HEK293T (cell line): Measurements from ENCODE around the gene DNLZ.

ENCODE experiments used
- CTCF ChIA-PET: fragments of 350-600 bp; formaldehyde crosslinking; extraction: SDS; loops from one replicate; lab custom pipeline; 2021; ENCODE audit warnings: antibody characterized with exemption, inconsistent platforms; lab: Yijun Ruan, JAX
- POLR2A ChIA-PET: fragments of 350-600 bp; formaldehyde crosslinking; extraction: SDS; loops from one replicate; lab custom pipeline; 2020; ENCODE audit warnings: antibody characterized with exemption, inconsistent platforms; lab: Yijun Ruan, JAX
- DNase-seq: peaks from one replicate; pipeline ENCODE4 v3.0.0; 2012; ENCODE audit warnings: mixed read lengths; ENCODE audit errors: extremely low spot score
- ARNT ChIP-seq: fragments of 450-650 bp; IDR thresholded peaks from 2 replicates; pipeline ENCODE4 v1.6.1; 2017; ENCODE audit warnings: mild to moderate bottlenecking
- BHLHE40 ChIP-seq: fragments of 450-650 bp; IDR thresholded peaks from 2 replicates; pipeline ENCODE4 v1.6.1; 2016; ENCODE audit warnings: mild to moderate bottlenecking, moderate library complexity, borderline replicate concordance
- CTBP1 ChIP-seq: fragments of 450-650 bp; IDR thresholded peaks from 2 replicates; pipeline ENCODE4 v1.6.1; 2016; ENCODE audit warnings: borderline replicate concordance
- ELF4 ChIP-seq: fragments of 450-650 bp; IDR thresholded peaks from 2 replicates; pipeline ENCODE4 v1.6.1; 2017; ENCODE audit warnings: antibody characterized with exemption
- FOXA1 ChIP-seq: fragments of 450-650 bp; IDR thresholded peaks from 2 replicates; pipeline ENCODE4 v1.6.1; 2016; ENCODE audit warnings: mild to moderate bottlenecking
- FOXK2 ChIP-seq: fragments of 450-650 bp; IDR thresholded peaks from 2 replicates; pipeline ENCODE4 v1.6.1; 2016; ENCODE audit warnings: mild to moderate bottlenecking
- FOXM1 ChIP-seq: fragments of 450-650 bp; IDR thresholded peaks from 2 replicates; pipeline ENCODE4 v1.6.1; 2017; ENCODE audit warnings: mild to moderate bottlenecking, borderline replicate concordance
- HDGF ChIP-seq: fragments of 450-650 bp; IDR thresholded peaks from 2 replicates; pipeline ENCODE4 v1.6.1; 2017; ENCODE audit warnings: antibody characterized with exemption, borderline replicate concordance
- L3MBTL2 ChIP-seq: fragments of 450-650 bp; conservative IDR thresholded peaks from 2 replicates; pipeline ENCODE4 v1.6.1; 2016; ENCODE audit warnings: mild to moderate bottlenecking
- LEF1 ChIP-seq: fragments of 450-650 bp; IDR thresholded peaks from 2 replicates; pipeline ENCODE4 v1.6.1; 2017; ENCODE audit warnings: mild to moderate bottlenecking, borderline replicate concordance
- NFRKB ChIP-seq: fragments of 450-650 bp; IDR thresholded peaks from 2 replicates; pipeline ENCODE4 v1.6.1; 2016; ENCODE audit warnings: mild to moderate bottlenecking, moderate library complexity
- SP1 ChIP-seq: fragments of 450-650 bp; IDR thresholded peaks from 2 replicates; pipeline ENCODE4 v1.6.1; 2017
- SUZ12 ChIP-seq: fragments of 450-650 bp; IDR thresholded peaks from 2 replicates; pipeline ENCODE4 v1.6.1; 2016; ENCODE audit warnings: mild to moderate bottlenecking
- TARDBP ChIP-seq: fragments of 450-650 bp; IDR thresholded peaks from 2 replicates; pipeline ENCODE4 v1.6.1; 2016
- ZNF384 ChIP-seq: fragments of 450-650 bp; IDR thresholded peaks from 2 replicates; pipeline ENCODE4 v1.6.1; 2016
- TF ChIP-seq, protein P1 (sequence below): fragments of 450-650 bp; IDR thresholded peaks from 2 replicates; pipeline ENCODE4 v1.6.1; 2016

DNLZ gene

DNA sequence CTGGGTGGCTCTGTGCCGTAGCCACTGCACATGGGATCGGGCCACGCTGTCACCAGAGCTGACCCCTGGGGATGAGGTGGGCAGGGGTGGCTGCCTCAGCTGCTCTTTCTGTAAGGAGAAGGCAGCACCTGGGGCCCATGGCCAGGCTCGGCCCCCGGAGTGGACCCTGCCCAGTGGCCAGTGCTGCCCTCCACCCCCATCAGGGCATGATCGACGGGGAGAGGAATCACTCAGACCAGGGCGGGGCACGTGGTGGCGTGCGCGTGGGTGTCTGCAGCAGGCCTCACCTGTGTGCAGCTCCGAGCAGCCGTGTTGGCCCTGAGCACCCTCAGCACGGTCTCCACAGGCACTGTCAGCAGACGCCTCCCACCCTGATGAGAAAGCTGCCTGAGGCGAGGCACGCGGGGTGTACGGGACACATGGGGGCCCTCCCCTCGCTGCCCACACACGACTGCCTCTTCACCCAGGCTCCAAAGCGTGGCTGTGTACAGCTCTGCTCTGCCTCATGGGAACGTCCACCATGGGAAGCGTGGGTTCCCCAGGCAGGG lies 18.5 kb upstream of the DNLZ start:
- POLR2A ChIA-PET: no interaction called here
- CTCF ChIA-PET: no interaction called here
- TF ChIP-seq NFRKB: no peak
- TF ChIP-seq, protein P1, sequence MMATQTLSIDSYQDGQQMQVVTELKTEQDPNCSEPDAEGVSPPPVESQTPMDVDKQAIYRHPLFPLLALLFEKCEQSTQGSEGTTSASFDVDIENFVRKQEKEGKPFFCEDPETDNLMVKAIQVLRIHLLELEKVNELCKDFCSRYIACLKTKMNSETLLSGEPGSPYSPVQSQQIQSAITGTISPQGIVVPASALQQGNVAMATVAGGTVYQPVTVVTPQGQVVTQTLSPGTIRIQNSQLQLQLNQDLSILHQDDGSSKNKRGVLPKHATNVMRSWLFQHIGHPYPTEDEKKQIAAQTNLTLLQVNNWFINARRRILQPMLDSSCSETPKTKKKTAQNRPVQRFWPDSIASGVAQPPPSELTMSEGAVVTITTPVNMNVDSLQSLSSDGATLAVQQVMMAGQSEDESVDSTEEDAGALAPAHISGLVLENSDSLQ: no peak
- TF ChIP-seq L3MBTL2: no peak
- TF ChIP-seq ELF4: no peak
- no peak for DNase-seq

DNA sequence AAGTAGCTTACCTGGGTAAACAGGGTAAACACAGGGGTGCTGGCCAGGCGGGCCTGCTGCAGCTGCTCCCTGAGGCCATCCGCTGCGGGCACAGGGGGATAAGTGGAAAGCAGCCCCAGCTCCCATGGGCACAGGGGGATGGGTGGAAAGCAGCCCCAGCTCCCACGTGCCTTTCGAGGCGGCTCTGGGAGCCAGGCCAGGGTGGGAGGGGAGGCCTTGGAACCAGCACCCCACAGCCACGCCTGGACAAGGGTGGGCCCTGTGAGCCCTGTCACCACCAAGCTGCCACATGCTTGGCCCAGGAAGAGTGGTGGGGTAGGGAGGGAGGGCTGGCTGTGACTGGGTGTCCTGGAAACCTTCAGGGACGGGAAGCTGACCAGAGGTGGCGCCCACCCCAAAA lies 17.8 kb upstream of the DNLZ start:
- CTCF ChIA-PET: no interaction called here
- DNase-seq: no peak
- POLR2A ChIA-PET: interaction anchor here (0.8 kb wide), 1 partner anchor 18 kb away, joined by 3 read pairs; no protein-coding TSS in a partner anchor
- no peak for TF ChIP-seq SUZ12
- TF ChIP-seq NFRKB: no peak
- no peak for TF ChIP-seq FOXM1
- TF ChIP-seq, protein P1: no peak
- no peak for TF ChIP-seq SP1
- no peak for TF ChIP-seq HDGF
- TF ChIP-seq FOXA1: no peak
- no peak for TF ChIP-seq BHLHE40
- TF ChIP-seq FOXK2: no peak
- no peak for TF ChIP-seq CTBP1
- no peak for TF ChIP-seq TARDBP
- no peak for TF ChIP-seq ARNT
- no peak for TF ChIP-seq LEF1
- TF ChIP-seq ELF4: no peak
- TF ChIP-seq L3MBTL2: no peak
- TF ChIP-seq ZNF384: no peak

DNA sequence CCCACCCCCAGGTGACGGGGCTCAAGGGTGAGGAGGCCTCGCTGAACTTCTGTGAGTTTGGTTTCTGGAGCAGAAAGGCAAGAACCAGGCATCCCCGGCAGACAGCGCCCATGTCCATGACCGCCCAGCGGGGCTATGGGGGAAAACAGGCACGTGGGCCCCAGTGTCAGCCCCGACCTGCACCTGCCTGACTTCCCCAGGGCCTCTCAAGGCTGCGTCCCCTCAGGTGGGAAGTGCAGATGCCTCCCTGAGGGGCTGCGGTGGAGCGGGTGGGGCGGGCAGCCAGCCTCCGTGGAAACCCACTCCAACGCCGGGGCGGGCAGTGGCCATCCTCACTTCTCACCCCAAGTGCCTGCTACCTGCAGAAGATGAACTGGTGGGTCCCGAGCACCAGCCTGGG lies 16.8 kb upstream of the DNLZ start:
- ChIA-PET POLR2A (no interaction called here), CTCF (no interaction called here)
- TF ChIP-seq FOXM1: no peak

DNA sequence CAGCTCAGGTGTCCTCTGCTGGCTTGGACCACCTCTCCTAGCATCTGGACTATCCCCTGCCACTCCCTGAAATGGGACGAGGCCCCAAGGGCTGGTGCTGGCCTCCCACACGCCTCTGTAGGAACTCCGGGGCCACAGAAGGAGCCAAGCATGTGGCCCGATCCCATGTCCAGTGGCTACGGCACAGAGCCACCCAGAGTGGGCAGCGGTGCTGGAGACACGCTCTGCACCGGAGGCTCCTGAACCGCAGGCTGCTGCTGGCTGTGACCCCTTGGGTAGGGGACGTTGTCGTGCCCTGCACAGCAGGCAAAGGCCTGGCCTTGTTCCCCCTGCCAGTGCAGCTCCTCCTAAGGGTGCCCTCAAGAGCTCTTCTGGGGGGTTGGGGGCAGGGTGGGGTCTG lies 16.3 kb upstream of the DNLZ start:
- CTCF ChIA-PET: no interaction called here
- TF ChIP-seq LEF1 (no peak), ARNT (no peak), ZNF384 (no peak), L3MBTL2 (no peak), TARDBP (no peak), NFRKB (no peak), FOXA1 (no peak), ELF4 (no peak), FOXK2 (no peak), CTBP1 (no peak), BHLHE40 (no peak), HDGF (no peak), SP1 (no peak), SUZ12 (no peak), FOXM1 (no peak)
- TF ChIP-seq, protein P1: no peak
- POLR2A ChIA-PET: no interaction called here
- no peak for DNase-seq

More for the DNA sequence above, 16.8 kb upstream of the DNLZ start:
- DNase-seq: no peak

DNA sequence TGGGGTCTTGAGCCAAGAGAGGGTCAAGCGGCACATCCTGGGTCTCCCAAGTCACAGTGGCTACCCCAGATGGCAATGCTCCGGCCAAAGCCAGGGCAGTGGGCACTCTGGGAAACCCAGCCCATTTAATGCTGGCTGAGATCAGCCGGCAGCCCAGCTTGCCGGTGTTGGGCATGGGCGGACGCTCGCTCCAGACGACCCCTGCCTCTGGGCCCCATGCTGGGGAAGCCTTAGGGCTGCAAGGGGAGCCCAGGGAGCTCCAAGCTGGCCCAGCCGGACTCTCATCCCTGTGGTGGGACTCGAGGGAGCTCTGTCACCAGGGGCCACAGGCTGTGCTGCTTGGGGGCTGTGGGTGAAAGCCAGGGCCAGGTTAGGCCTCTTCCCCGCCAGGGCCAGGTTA lies 15.9 kb upstream of the DNLZ start:
- POLR2A ChIA-PET: interaction anchor here (0.6 kb wide), 1 partner anchor 20 kb away, joined by 3 read pairs; no protein-coding TSS in a partner anchor

DNA sequence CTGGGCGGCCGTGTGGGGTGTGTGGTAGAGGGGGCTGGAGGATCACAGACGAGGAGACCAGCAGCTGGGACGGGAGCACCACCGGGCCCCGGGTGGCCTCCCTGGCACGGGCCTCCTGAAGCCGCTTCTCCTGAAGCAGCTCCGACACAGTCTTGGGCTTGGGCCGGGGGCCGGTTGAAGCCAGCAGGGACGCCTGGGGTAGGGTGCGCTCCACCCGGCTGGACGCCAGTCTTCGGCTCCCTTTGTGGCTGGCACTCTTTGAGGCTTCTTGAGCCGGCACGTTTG lies 15.4 kb upstream of the DNLZ start:
- no peak for TF ChIP-seq SUZ12
- TF ChIP-seq L3MBTL2: no peak
- no peak for TF ChIP-seq LEF1
- no peak for TF ChIP-seq FOXK2
- TF ChIP-seq TARDBP: no peak
- no peak for TF ChIP-seq ZNF384
- no peak for TF ChIP-seq FOXA1
- TF ChIP-seq BHLHE40: no peak
- ChIA-PET POLR2A (interaction anchor here (0.6 kb wide), 1 partner anchor 21 kb away, joined by 3 read pairs; no protein-coding TSS in a partner anchor), CTCF (no interaction called here)
- DNase-seq: no peak

More for the DNA sequence above, 15.9 kb upstream of the DNLZ start:
- no peak for TF ChIP-seq HDGF
- TF ChIP-seq TARDBP: no peak
- TF ChIP-seq LEF1: no peak
- no peak for TF ChIP-seq SUZ12
- no peak for TF ChIP-seq FOXA1
- TF ChIP-seq L3MBTL2: no peak
- TF ChIP-seq, protein P1: no peak
- TF ChIP-seq SP1: no peak
- TF ChIP-seq ARNT: no peak
- no peak for TF ChIP-seq FOXK2
- TF ChIP-seq ELF4: no peak
- DNase-seq: no peak
- CTCF ChIA-PET: no interaction called here
